GM18907 (cell line): ENCODE data around the gene REN.

Source experiments
- ATAC-seq: cut with Tn5 transposase; IDR thresholded peaks from one replicate; pipeline ENCODE4 v1.9.1; 2021; ENCODE audit warnings: mild to moderate bottlenecking, moderate library complexity; ENCODE audit not compliant: unreplicated experiment

Gene REN

DNA sequence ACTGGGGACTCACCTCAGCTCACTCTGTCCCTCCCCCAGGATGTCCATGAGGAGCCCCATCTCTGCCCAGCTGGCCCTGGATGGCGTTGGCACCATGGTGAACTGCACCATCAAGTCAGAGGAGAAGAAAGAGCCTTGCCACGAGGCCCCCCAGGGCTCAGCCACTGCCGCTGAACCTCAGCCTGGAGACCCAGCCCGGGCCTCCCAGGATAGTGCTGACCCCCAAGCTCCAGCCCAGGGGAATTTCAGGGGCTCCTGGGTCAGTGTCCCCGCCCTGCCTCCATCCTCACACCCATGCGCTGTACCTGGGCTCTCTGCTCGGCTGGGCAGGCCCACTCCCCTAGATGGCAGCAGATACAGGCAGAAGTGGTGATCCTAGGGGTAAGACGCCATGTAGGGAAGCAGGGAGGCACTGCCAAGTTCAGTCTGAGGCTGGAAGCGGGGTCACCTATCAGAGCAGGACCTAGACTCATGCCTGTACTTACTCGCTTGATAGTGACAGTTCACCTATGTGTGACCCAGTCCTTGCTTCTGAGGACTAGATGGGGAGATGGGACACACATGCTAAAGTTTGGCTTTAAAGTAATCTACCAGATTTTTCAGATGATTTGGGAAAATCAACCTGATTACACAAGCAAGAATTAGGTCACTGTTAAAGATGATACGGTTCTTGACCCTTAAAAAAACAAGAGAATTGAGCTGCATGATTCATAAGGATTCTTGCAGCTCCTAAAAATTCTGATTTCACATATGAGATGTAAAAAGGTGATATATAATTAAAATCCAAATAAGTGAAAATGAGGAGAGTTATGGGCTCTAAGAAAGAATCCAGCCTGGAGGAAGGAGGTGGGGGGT is 53.0 kb downstream of the REN start:
- no peak for ATAC-seq

- ATAC-seq = no peak
Measured at GRCh38 chr1:204110894-204111633, 55.1 kb downstream of the REN start.

GRCh38 chr1:204108312-204109141 is 57.6 kb downstream of the REN start:
- ATAC-seq = no peak

DNA sequence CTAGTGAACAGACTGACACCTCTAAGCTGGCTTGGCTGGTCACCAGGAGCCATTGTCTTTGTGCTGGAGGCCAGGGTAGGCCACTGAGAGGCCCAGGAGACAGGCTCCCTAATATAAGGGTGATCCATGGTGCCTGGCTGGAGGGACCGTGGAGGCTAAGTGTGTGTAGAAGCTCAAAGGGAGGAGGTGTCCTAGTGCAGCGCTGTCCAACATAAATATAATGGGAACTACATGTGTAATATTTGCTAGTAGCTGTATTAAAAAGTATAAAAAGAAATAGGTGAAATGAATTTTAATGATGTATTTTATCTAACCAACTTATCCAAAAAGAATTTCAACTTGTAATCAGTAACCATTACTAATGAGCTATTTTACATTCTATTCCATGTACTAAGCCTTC is 58.2 kb downstream of the REN start:
- ATAC-seq = no peak

- ATAC-seq = no peak
Measured at GRCh38 chr1:204106825-204107224, 59.3 kb downstream of the REN start.

DNA sequence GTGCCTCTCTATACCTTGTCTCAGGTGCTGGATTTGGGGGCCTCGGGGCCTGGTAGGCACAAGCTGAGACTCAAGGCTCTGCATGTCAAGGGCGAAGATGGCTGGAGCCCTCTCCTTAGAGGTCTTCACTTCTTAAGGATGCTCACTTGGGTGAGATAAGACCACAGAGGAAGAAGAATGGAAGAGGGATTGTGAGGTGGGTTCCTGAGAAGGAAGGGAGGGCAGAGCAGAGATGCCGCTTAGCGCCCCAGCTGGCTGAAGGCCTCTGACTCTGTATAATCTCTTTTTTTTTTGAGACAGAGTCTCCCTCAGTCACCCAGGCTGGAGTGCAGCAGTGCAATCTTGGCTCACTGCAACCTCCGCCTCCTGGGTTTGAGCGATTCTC is 61.0 kb downstream of the REN start:
- ATAC-seq = no peak
